ENCODE data around the gene HCAR1. TPM values are rescaled to one million over a fixed set of nuclear protein-coding genes. Genes with fewer than 3 reads are reported as not detected.

The HCAR1 gene
- total RNA-seq, result 2.0 and 2.4 TPM in 2 replicates

GRCh38 chr12:122730215-122731014 is at the start of gene HCAR1:
HCAR1 (minus strand) TSS chr12:122730844; CDS start chr12:122730339, 505 bp downstream.
- intact Hi-C loops (cut with micrococcal nuclease), result loop anchor here (1.0 kb wide), 1 partner anchor 22 kb away; the partner anchor contains the start of gene DENR

GRCh38 chr12:122757568-122757967 is 26.9 kb upstream of the HCAR1 start:
- intact Hi-C loops (cut with micrococcal nuclease), result loop anchor here (10.0 kb wide), 1 partner anchor 673 kb away; no protein-coding TSS in a partner anchor

- intact Hi-C loops (cut with micrococcal nuclease), result loop anchor here (5.0 to 10.0 kb wide), 2 partner anchors 352 to 670 kb away; no protein-coding TSS in a partner anchor
These were observed 24.1 kb upstream of the HCAR1 start for GRCh38 chr12:122754790-122755189.

GRCh38 chr12:122753319-122753650 is 22.6 kb upstream of the HCAR1 start:
- intact Hi-C loops (cut with micrococcal nuclease), result loop anchor here (1.0 to 10.0 kb wide), 5 partner anchors 21 to 668 kb away; partner anchors contain the start of genes CCDC62, DIABLO, MPHOSPH9 and MTRFR

GRCh38 chr12:122752464-122753318 is 22.0 kb upstream of the HCAR1 start, which contains the start of gene DENR:
DENR (plus strand) TSS chr12:122752824; CDS start chr12:122753702, 878 bp downstream.
- intact Hi-C loops (cut with micrococcal nuclease), result loop anchor here (1.0 to 10.0 kb wide), 12 partner anchors 22 to 668 kb away; partner anchors contain the start of genes ABCB9, CCDC62, DIABLO and HCAR1

- intact Hi-C loops (cut with micrococcal nuclease), result loop anchor here (5.0 to 10.0 kb wide), 2 partner anchors 349 to 666 kb away; no protein-coding TSS in a partner anchor
These were observed 20.3 kb upstream of the HCAR1 start for GRCh38 chr12:122750781-122751515.

- intact Hi-C loops (cut with micrococcal nuclease), result loop anchor here (5.0 to 10.0 kb wide), 2 partner anchors 347 to 665 kb away; no protein-coding TSS in a partner anchor
These were observed 19.1 kb upstream of the HCAR1 start for GRCh38 chr12:122749569-122750332.

GRCh38 chr12:122747224-122748135 is 16.8 kb upstream of the HCAR1 start:
- intact Hi-C loops (cut with micrococcal nuclease), result no loop called here

- intact Hi-C loops (cut with micrococcal nuclease), result no loop called here
These were observed 13.4 kb upstream of the HCAR1 start for GRCh38 chr12:122743895-122744525.

- intact Hi-C loops (cut with micrococcal nuclease), result no loop called here
These were observed 9.7 kb upstream of the HCAR1 start for GRCh38 chr12:122740351-122740750.

- intact Hi-C loops (cut with micrococcal nuclease), result no loop called here
These were observed 7.9 kb upstream of the HCAR1 start for GRCh38 chr12:122738571-122738970.

GRCh38 chr12:122732611-122733010 is 2.0 kb upstream of the HCAR1 start:
- intact Hi-C loops (cut with micrococcal nuclease), result loop anchor here (2.0 kb wide), 1 partner anchor 86 kb away; no protein-coding TSS in a partner anchor

- intact Hi-C loops (cut with micrococcal nuclease), result loop anchor here (2.0 kb wide), 1 partner anchor 85 kb away; no protein-coding TSS in a partner anchor
These were observed 1.5 kb upstream of the HCAR1 start for GRCh38 chr12:122732170-122732569.

- intact Hi-C loops (cut with micrococcal nuclease), result loop anchor here (1.0 to 5.0 kb wide), 2 partner anchors 23 to 202 kb away; partner anchors contain the start of genes DENR, KNTC1 and RSRC2
These were observed 945 bp downstream of the HCAR1 start for GRCh38 chr12:122729583-122730214.

GRCh38 chr12:122726080-122726558 is 4.5 kb downstream of the HCAR1 start:
- intact Hi-C loops (cut with micrococcal nuclease), result loop anchor here (5.0 kb wide), 1 partner anchor 199 kb away; the partner anchor contains the start of genes KNTC1 and RSRC2

GRCh38 chr12:122725452-122726079 is 5.1 kb downstream of the HCAR1 start:
- intact Hi-C loops (cut with micrococcal nuclease), result loop anchor here (5.0 kb wide), 1 partner anchor 198 kb away; the partner anchor contains the start of genes KNTC1 and RSRC2

All from T-helper 1 cell treated with Interleukin-12 subunit alpha and Interleukin-12 subunit beta and Interleukin-4 antibody, amounts not matched to agents 30 ng/mL and 1 ng/mL, for 36 hours (primary cell).